Adrenal gland (tissue), 5 donors: ENCODE results near the gene SORT1.

ENCODE experiments used
- CTCF ChIP-seq, 6 experiments: fragments of 450-650 bp in 4 of 6; fragments of 200-600 bp in 2 of 6; sonication (generic) in 1 of 6; IDR thresholded peaks; 1 replicate in 5 of 6; 2 replicates in 1 of 6; pipeline versions ENCODE4 v1.5.1 to v1.8.0; 2016 to 2021; ENCODE audit warnings: antibody characterized with exemption in 6 of 6, mild to moderate bottlenecking in 2 of 6, moderate library complexity in 1 of 6
- POLR2A ChIP-seq, 2 donors: fragments of 450-650 bp; IDR thresholded peaks; one replicate each; pipeline ENCODE4 v1.6.1; 2017; ENCODE audit warnings: antibody characterized with exemption in 2 of 2, mild to moderate bottlenecking in 2 of 2, moderate library complexity in 1 of 2
- donor health status: DM: no; HTN: no; CAD: no.

- no peak for TF ChIP-seq POLR2A (IDR thresholded peaks at IDR 0.05)
- TF ChIP-seq CTCF (IDR thresholded peaks at IDR 0.05), result no peak
Observed at GRCh38 chr1:109356505-109356904, 41.2 kb downstream of the SORT1 start.
